Right lobe of liver (tissue), 4 donors: ENCODE measurements around the gene RIPOR2.

Experiments used
- CTCF ChIP-seq, 4 donors: fragments of 200-600 bp in 3 of 4; fragments of 450-650 bp in 1 of 4; IDR thresholded peaks; one replicate each; pipeline versions ENCODE4 v1.5.1 to v1.8.0; 2016 to 2022; ENCODE audit warnings: antibody characterized with exemption in 4 of 4, mild to moderate bottlenecking in 2 of 4
- POLR2A ChIP-seq: fragments of 450-650 bp; IDR thresholded peaks from one replicate; pipeline ENCODE4 v1.6.1; 2017; ENCODE audit warnings: antibody characterized with exemption, mild to moderate bottlenecking
- donor health status: DM: no; HTN: no; CAD: no.
- donor health status: DM: no; HTN: no; CAD: no.
- donor health status: DM: no; HTN: yes; CAD: no.

GRCh38 chr6:24858177-24858653 lies 77.5 kb downstream of the RIPOR2 start:
- TF ChIP-seq CTCF (IDR thresholded peaks at IDR 0.05) (no peak), POLR2A (no peak)
